Common myeloid progenitor, CD34-positive (primary cell): ENCODE results near the gene OPCML.
A peak's percentile ranks its signal among the peaks of the same experiment; 100 is the strongest.

Source experiments
- CTCF ChIA-PET: fragments of 350-600 bp; sonication (Branson Sonifier 250); formaldehyde crosslinking; loops from one replicate; lab custom pipeline; 2021; ENCODE audit warnings: antibody characterized with exemption; lab: Charles Lee
- POLR2A ChIA-PET: fragments of 350-600 bp; sonication (Branson Sonifier 250); formaldehyde crosslinking; loops from one replicate; lab custom pipeline; 2021; ENCODE audit warnings: antibody characterized with exemption; lab: Charles Lee
- DNase-seq, 3 donors: peaks; one replicate each; pipeline versions ENCODE4 v3.0.0 to v3.0.0-alpha.2; 2013
- H3K27ac ChIP-seq, 2 experiments: 1 replicate in 1 of 2; 2 replicates in 1 of 2; pipeline ENCODE4 v1.7.0; 2013; ENCODE audit warnings: inconsistent platforms in 2 of 2, low read length in 2 of 2, mild to moderate bottlenecking in 2 of 2, low read depth in 1 of 2, moderate library complexity in 1 of 2; ENCODE audit not compliant: severe bottlenecking in 2 of 2, insufficient read depth in 1 of 2, poor library complexity in 1 of 2
- H3K27me3 ChIP-seq, 5 experiments: replicated peaks in 2 of 5; 1 replicate in 3 of 5; 2 replicates in 2 of 5; pipeline versions ENCODE4 v1.6.1 to v1.7.0; 2013; ENCODE audit warnings: low read length in 4 of 5, mild to moderate bottlenecking in 2 of 5, moderate library complexity in 2 of 5, inconsistent platforms in 1 of 5; ENCODE audit not compliant: insufficient read depth in 5 of 5, control insufficient read depth in 4 of 5
- H3K36me3 ChIP-seq, 4 experiments: 1 replicate in 2 of 4; 2 replicates in 2 of 4; pipeline versions ENCODE4 v1.6.1 to v1.7.0; 2013; ENCODE audit warnings: low read length in 3 of 4, control low read depth in 1 of 4, mild to moderate bottlenecking in 1 of 4; ENCODE audit not compliant: control insufficient read depth in 4 of 4, insufficient read depth in 4 of 4
- H3K4me1 ChIP-seq, 4 experiments: 1 replicate in 3 of 4; 2 replicates in 1 of 4; pipeline versions ENCODE4 v1.6.1 to v1.7.1; 2013; ENCODE audit warnings: low read length in 3 of 4, mild to moderate bottlenecking in 3 of 4, control low read depth in 1 of 4, inconsistent platforms in 1 of 4, moderate library complexity in 1 of 4; ENCODE audit not compliant: control insufficient read depth in 4 of 4, insufficient read depth in 4 of 4; ENCODE audit errors: control extremely low read depth in 1 of 4
- H3K4me3 ChIP-seq, 7 experiments: 1 replicate in 4 of 7; 2 replicates in 3 of 7; pipeline versions ENCODE4 v1.5.1 to v1.7.0; 2013; ENCODE audit warnings: mild to moderate bottlenecking in 7 of 7, low read length in 6 of 7, moderate library complexity in 6 of 7, inconsistent platforms in 2 of 7, low read depth in 2 of 7, control low read depth in 1 of 7; ENCODE audit not compliant: insufficient read depth in 4 of 7, control insufficient read depth in 1 of 7; ENCODE audit errors: extremely low read depth in 1 of 7
- H3K9me3 ChIP-seq, 5 experiments: 1 replicate in 4 of 5; 2 replicates in 1 of 5; pipeline versions ENCODE4 v1.6.1 to v1.7.1; 2013; ENCODE audit warnings: low read length in 4 of 5, mild to moderate bottlenecking in 2 of 5, inconsistent platforms in 1 of 5, low read depth in 1 of 5, moderate library complexity in 1 of 5; ENCODE audit not compliant: control insufficient read depth in 4 of 5, insufficient read depth in 2 of 5; ENCODE audit errors: control extremely low read depth in 1 of 5
- WGBS: methylation state at CpG from one replicate; pipeline ENCODE4 v1.1.5; 2013; ENCODE audit not compliant: insufficient coverage; 5-methylcytosine and 5-hydroxymethylcytosine counted together

The OPCML gene

DNA sequence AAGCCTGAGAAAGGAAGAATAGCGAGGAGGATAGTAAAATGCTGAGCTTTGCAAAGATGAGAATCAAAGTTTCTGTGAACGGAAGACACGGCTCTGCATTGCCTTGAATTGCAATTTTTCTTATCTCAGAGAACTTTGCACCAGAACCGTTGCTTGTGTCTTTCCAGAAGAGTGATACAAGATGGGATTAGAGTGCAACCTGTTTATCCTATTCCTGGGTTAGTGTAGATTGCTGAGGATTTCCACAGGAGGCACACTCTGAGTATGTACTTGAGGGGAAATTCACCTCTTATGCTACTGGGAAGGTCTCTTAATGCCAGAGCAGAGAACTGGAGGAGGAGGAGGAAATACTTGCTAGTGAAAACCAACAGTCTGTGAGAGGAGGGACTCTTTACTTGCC lies 377.5 kb downstream of the OPCML start:
- CTCF ChIA-PET, result interaction anchor here (1.3 to 5.3 kb wide), 2 partner anchors 20 to 76 kb away, joined by 4 to 25 read pairs; no protein-coding TSS in a partner anchor
- POLR2A ChIA-PET, result no interaction called here

GRCh38 chr11:133154076-133154475 lies 378.2 kb downstream of the OPCML start:
- CTCF ChIA-PET, result interaction anchor here (5.3 kb wide), 1 partner anchor 20 kb away, joined by 25 read pairs; no protein-coding TSS in a partner anchor
- 46% methylated on average over 4 of the region's 8 CpGs for WGBS

More for the DNA sequence above, 377.5 kb downstream of the OPCML start:
- no peak overlapping the region for H3K4me3 ChIP-seq
- WGBS, result 98% methylated on average over 4 of the region's 4 CpGs
- no peaks in the 10 kb centered on the region for H3K36me3 ChIP-seq
- no peak for DNase-seq
- peaks cover 0 to 4% (median 0%) of the 10 kb centered on the region in 4 experiments for H3K4me1 ChIP-seq
- peaks cover 2 to 63% (median 16%) of the 10 kb centered on the region in 5 experiments for H3K27me3 ChIP-seq
- no peak overlapping the region for H3K27ac ChIP-seq
- H3K9me3 ChIP-seq, result no peaks in the 10 kb centered on the region

DNA sequence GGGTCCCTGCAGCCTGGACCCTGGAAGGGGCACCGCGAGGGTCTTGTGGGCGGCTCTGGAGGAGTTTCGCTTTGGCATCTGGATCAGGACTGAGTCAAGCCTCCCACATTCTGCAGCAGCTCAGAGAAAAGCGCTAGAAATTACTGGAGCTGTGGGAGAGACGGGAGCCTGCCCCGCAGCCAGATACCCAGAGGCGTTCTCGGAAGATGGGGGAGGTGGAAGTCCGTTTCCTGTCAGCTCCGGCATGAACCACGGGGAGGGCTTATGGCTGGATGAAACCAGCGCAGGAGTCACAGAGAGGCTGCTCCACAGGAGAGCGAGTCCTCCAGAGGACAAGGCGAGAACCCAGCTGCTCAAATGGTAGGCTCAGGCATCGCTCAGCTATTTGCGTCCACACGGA lies 379.3 kb downstream of the OPCML start:
- ChIA-PET POLR2A (no interaction called here), CTCF (interaction anchor here (1.0 to 5.3 kb wide), 2 partner anchors 10 to 19 kb away, joined by 3 to 25 read pairs; no protein-coding TSS in a partner anchor)
- peaks cover 2 to 70% (median 16%) of the 10 kb centered on the region in 5 experiments for H3K27me3 ChIP-seq

More at GRCh38 chr11:133154076-133154475, 378.2 kb downstream of the OPCML start:
- DNase-seq, result peak; percentile 16 to 61 (median 57)
- peaks cover 0 to 4% (median 0%) of the 10 kb centered on the region in 4 experiments for H3K4me1 ChIP-seq
- no peaks in the 10 kb centered on the region for H3K36me3 ChIP-seq
- peaks cover 2 to 64% (median 16%) of the 10 kb centered on the region in 5 experiments for H3K27me3 ChIP-seq
- no peaks in the 10 kb centered on the region for H3K9me3 ChIP-seq
- POLR2A ChIA-PET, result no interaction called here
- H3K27ac ChIP-seq, result no peak overlapping the region
- no peak overlapping the region for H3K4me3 ChIP-seq

GRCh38 chr11:133149698-133150097 lies 382.6 kb downstream of the OPCML start:
- DNase-seq, result no peak
- CTCF ChIA-PET, result no interaction called here
- Histone ChIP-seq H3K4me3 (no peak overlapping the region), H3K27me3 (peaks cover 0 to 48% (median 10%) of the 10 kb centered on the region in 5 experiments), H3K9me3 (no peaks in the 10 kb centered on the region), H3K27ac (no peak overlapping the region), H3K36me3 (no peaks in the 10 kb centered on the region), H3K4me1 (no peaks in the 10 kb centered on the region)
- POLR2A ChIA-PET, result no interaction called here
- WGBS, result 96% methylated on average over 3 of the region's 5 CpGs

More for the DNA sequence above, 379.3 kb downstream of the OPCML start:
- no peaks in the 10 kb centered on the region for H3K36me3 ChIP-seq
- WGBS, result 76% methylated on average over 18 of the region's 18 CpGs
- DNase-seq, result no peak
- H3K4me3 ChIP-seq, result no peak overlapping the region
- peaks cover 0 to 4% (median 0%) of the 10 kb centered on the region in 4 experiments for H3K4me1 ChIP-seq
- no peak overlapping the region for H3K27ac ChIP-seq
- no peaks in the 10 kb centered on the region for H3K9me3 ChIP-seq

GRCh38 chr11:133147625-133148024 lies 384.7 kb downstream of the OPCML start:
- H3K4me1 ChIP-seq, result no peaks in the 10 kb centered on the region
- POLR2A ChIA-PET, result no interaction called here
- H3K27me3 ChIP-seq, result peaks cover 0 to 44% (median 4%) of the 10 kb centered on the region in 5 experiments

GRCh38 chr11:133146697-133147306 lies 385.5 kb downstream of the OPCML start:
- WGBS, result 96% methylated on average over 4 of the region's 7 CpGs
- CTCF ChIA-PET, result interaction anchor here (2.4 kb wide), 1 partner anchor 12 kb away, joined by 12 read pairs; no protein-coding TSS in a partner anchor
- Histone ChIP-seq H3K9me3 (no peaks in the 10 kb centered on the region), H3K4me1 (no peaks in the 10 kb centered on the region), H3K4me3 (no peak overlapping the region), H3K36me3 (no peaks in the 10 kb centered on the region), H3K27me3 (peaks cover 0 to 37% (median 3%) of the 10 kb centered on the region in 5 experiments), H3K27ac (no peak overlapping the region)
- POLR2A ChIA-PET, result no interaction called here
- DNase-seq, result no peak

More at GRCh38 chr11:133147625-133148024, 384.7 kb downstream of the OPCML start:
- 96% methylated on average over 4 of the region's 8 CpGs for WGBS
- Histone ChIP-seq H3K36me3 (no peaks in the 10 kb centered on the region), H3K27ac (no peak overlapping the region), H3K9me3 (no peaks in the 10 kb centered on the region), H3K4me3 (no peak overlapping the region)
- no peak for DNase-seq
- CTCF ChIA-PET, result interaction anchor here (1.9 to 2.4 kb wide), 2 partner anchors 13 to 18 kb away, joined by 5 to 12 read pairs; no protein-coding TSS in a partner anchor

GRCh38 chr11:133137939-133138338 lies 394.4 kb downstream of the OPCML start:
- Histone ChIP-seq H3K4me3 (no peak overlapping the region), H3K27ac (no peak overlapping the region), H3K4me1 (no peaks in the 10 kb centered on the region), H3K27me3 (peaks cover 0 to 22% (median 9%) of the 10 kb centered on the region in 5 experiments), H3K36me3 (no peaks in the 10 kb centered on the region), H3K9me3 (no peaks in the 10 kb centered on the region)
- POLR2A ChIA-PET, result no interaction called here
- no peak for DNase-seq
- CTCF ChIA-PET, result interaction anchor here (1.4 to 2.3 kb wide), 2 partner anchors 28 to 698 kb away, joined by 4 to 6 read pairs; no protein-coding TSS in a partner anchor
- WGBS, result 100% methylated on average over 2 of the region's 5 CpGs
